K562 (cell line): ENCODE data around the gene COL5A1. TPM values are rescaled to one million over a fixed set of nuclear protein-coding genes. Genes with fewer than 3 reads are reported as not detected.
A peak's percentile ranks its signal among the peaks of the same experiment; 100 is the strongest.

Experiments
- ATAC-seq: fragments of 200-7000 bp; cut with Tn5 transposase; 3 replicates; pipeline ENCODE4 v1.9.1; 2020; ENCODE audit warnings: moderate library complexity
- BruUV-seq: library from RNA; stranded (reverse); fragments of 400-500 nt; replicated peaks from 2 replicates; lab custom pipeline; 2021; lab: Mats Ljungman, UMichigan
- CTCF ChIA-PET: fragments of 300-600 bp; formaldehyde crosslinking; extraction: SDS; loops from one replicate; lab custom pipeline; 2021; ENCODE audit warnings: low intra/inter-chr PET ratio; lab: Yijun Ruan, JAX
- POLR2A ChIA-PET: fragments of 300-600, 350-650 bp; sonication (Branson Sonifier 250); formaldehyde crosslinking; extraction: SDS; loops from one replicate; lab custom pipeline; 2021; ENCODE audit warnings: antibody characterized with exemption, inconsistent platforms; lab: Yijun Ruan, JAX
- DNase-seq, 4 experiments: peaks; one replicate each; pipeline versions ENCODE4 v3.0.0 to v3.0.0-alpha.2; 2011 to 2018; ENCODE audit warnings: low spot score in 3 of 4, mixed read lengths in 3 of 4; ENCODE audit errors: extremely low read depth in 1 of 4
- FAIRE-seq: peaks from 2 replicates; lab custom pipeline; 2011; peaks lifted over from hg19 to GRCh38; lab: Jason Lieb, UNC
- H2AFZ ChIP-seq: 2 replicates; pipeline ENCODE4 v1.6.0; 2011; ENCODE audit warnings: low read depth, low read length, control low read depth, inconsistent platforms
- H3K27ac ChIP-seq: fragments of 200-600 bp; 3 replicates; pipeline ENCODE4 v1.8.0; 2011; ENCODE audit warnings: low read depth, mild to moderate bottlenecking, control low read depth, inconsistent platforms, low read length, moderate library complexity, mixed read lengths; ENCODE audit errors: extremely low read depth
- H3K27me3 ChIP-seq, 2 experiments: fragments of 300-600 bp in 1 of 2; 2 replicates in 1 of 2; 3 replicates in 1 of 2; pipeline versions ENCODE4 v1.6.0 to v1.8.0; 2011; ENCODE audit warnings: inconsistent platforms in 2 of 2, low read length in 2 of 2, mild to moderate bottlenecking in 1 of 2, mixed read lengths in 1 of 2, moderate library complexity in 1 of 2; ENCODE audit not compliant: control insufficient read depth in 2 of 2, insufficient read depth in 2 of 2
- H3K36me3 ChIP-seq: fragments of 300-600 bp; 3 replicates; pipeline ENCODE4 v1.8.0; 2011; ENCODE audit warnings: mild to moderate bottlenecking, low read length, inconsistent platforms; ENCODE audit not compliant: control insufficient read depth, insufficient read depth
- H3K4me1 ChIP-seq, 2 experiments: fragments of 200-600 bp in 1 of 2; replicated peaks in 1 of 2; 2 replicates in 1 of 2; 3 replicates in 1 of 2; pipeline versions ENCODE4 v1.5.1 to v1.8.0; 2011; ENCODE audit warnings: inconsistent platforms in 2 of 2, low read length in 2 of 2, mild to moderate bottlenecking in 1 of 2, mixed read lengths in 1 of 2, moderate library complexity in 1 of 2; ENCODE audit not compliant: control insufficient read depth in 2 of 2, insufficient read depth in 2 of 2
- H3K4me2 ChIP-seq: 2 replicates; pipeline ENCODE4 v1.6.1; 2011; ENCODE audit warnings: low read length, control low read depth, inconsistent platforms, mixed read lengths; ENCODE audit not compliant: insufficient read depth
- H3K4me3 ChIP-seq: fragments of 200-600 bp; sonication (generic), shearing (Covaris generic); 2 replicates; pipeline ENCODE4 v1.5.1; 2016; ENCODE audit warnings: control low read depth, inconsistent platforms
- H3K79me2 ChIP-seq: fragments of 200-600 bp; 3 replicates; pipeline ENCODE4 v1.8.0; 2011; ENCODE audit warnings: low read length, inconsistent platforms; ENCODE audit not compliant: control insufficient read depth, insufficient read depth
- H3K9ac ChIP-seq, 2 experiments: 2 replicates each; pipeline versions ENCODE4 v1.6.0 to v1.6.1; 2011; ENCODE audit warnings: low read depth in 2 of 2, low read length in 2 of 2, control low read depth in 1 of 2, inconsistent platforms in 1 of 2, mild to moderate bottlenecking in 1 of 2, mixed read lengths in 1 of 2; ENCODE audit not compliant: insufficient read depth in 1 of 2
- H3K9me1 ChIP-seq: one replicate; pipeline ENCODE4 v1.6.0; 2011; ENCODE audit warnings: inconsistent platforms, mild to moderate bottlenecking, low read length, moderate library complexity; ENCODE audit not compliant: control insufficient read depth, insufficient read depth
- H3K9me3 ChIP-seq: replicated peaks from 2 replicates; pipeline ENCODE4 v1.5.1; 2011; ENCODE audit warnings: low read depth, low read length, inconsistent platforms; ENCODE audit not compliant: control insufficient read depth, insufficient read depth
- H4K20me1 ChIP-seq: replicated peaks from 2 replicates; pipeline ENCODE4 v1.6.1; 2011; ENCODE audit warnings: low read length, inconsistent platforms, mixed read lengths; ENCODE audit not compliant: control insufficient read depth, insufficient read depth
- CCNT2 ChIP-seq: IDR thresholded peaks from 2 replicates; pipeline ENCODE4 v1.6.1; 2011; ENCODE audit warnings: borderline replicate concordance, low read depth, mild to moderate bottlenecking, moderate library complexity, mixed read lengths, low read length; ENCODE audit not compliant: insufficient read length; ENCODE audit errors: extremely low read depth
- FOXJ2 ChIP-seq: fragments of 200-800 bp; sonication (Bioruptor generic); IDR thresholded peaks from 2 replicates; pipeline ENCODE4 v1.6.1; 2016; ENCODE audit warnings: missing genetic modification characterization, missing compliant biosample characterization
- HCFC1 ChIP-seq: IDR thresholded peaks from 2 replicates; pipeline ENCODE4 v1.6.1; 2012; ENCODE audit warnings: low read depth, low read length, improper control_type of control experiment
- PTRF ChIP-seq: fragments of 450-650 bp; IDR thresholded peaks from 2 replicates; pipeline ENCODE4 v1.6.1; 2016; ENCODE audit warnings: mild to moderate bottlenecking, missing genetic modification characterization, missing compliant biosample characterization
- WGBS: fragments of 100-300 bp; shearing (Covaris generic); methylation state at CpG from one replicate; pipeline ENCODE4 v1.1.6; 2016; ENCODE audit warnings: low coverage, mixed read lengths; ENCODE audit not compliant: insufficient coverage; ENCODE audit errors: missing lambda C conversion rate; 5-methylcytosine and 5-hydroxymethylcytosine counted together
- in situ Hi-C: fragments of 300-500 bp; cut with MboI; formaldehyde crosslinking; loops from 4 replicates; pipeline ENCODE4 v1.15.0; 2018; ENCODE audit warnings: inconsistent platforms, mixed read lengths
- intact Hi-C: fragments of 100-400 bp; cut with micrococcal nuclease; formaldehyde crosslinking; loops from 2 replicates; pipeline ENCODE4 v1.14.2; 2022
- polyA plus RNA-seq, 8 experiments: library from polyadenylated mRNA; depleted of rRNA in 4 of 8; stranded (reverse) in 5 of 8; unstranded in 3 of 8; fragments of >200 nt; fragmentation: Nextera tagmentation in 2 of 8; fragmentation: Illumina TruSeq in 1 of 8; extraction: Ambion mirVana in 2 of 8; extraction: Trizol in 1 of 8; gene quantifications; 2 replicates each; pipeline versions ENCODE4 v1.2.1 to v1.2.3, GENCODE V29; 2011 to 2014; ENCODE audit warnings: inconsistent platforms in 1 of 8, missing spikeins in 1 of 8
- total RNA-seq, 7 experiments: library from RNA; depleted of rRNA in 6 of 7; stranded (reverse); fragments of >200 nt in 6 of 7; fragmentation: Illumina TruSeq in 2 of 7; extraction: Trizol in 2 of 7; gene quantifications; 2 replicates each; pipeline versions ENCODE4 v1.2.1 to v1.2.3, GENCODE V29; 2011 to 2021; ENCODE audit warnings: low replicate concordance in 1 of 7
- TF ChIP-seq, protein P1 (sequence below): fragments of 450-650 bp; formaldehyde crosslinking; IDR thresholded peaks from 2 replicates; pipeline ENCODE4 v1.4.0; 2022; ENCODE audit warnings: mild to moderate bottlenecking, moderate library complexity
- TF ChIP-seq, protein P2 (sequence below): sonication (generic); formaldehyde crosslinking; IDR thresholded peaks from 2 replicates; pipeline ENCODE4 v1.5.0; 2020; ENCODE audit warnings: missing genetic modification reagents
- TF ChIP-seq, protein P3 (sequence below): fragments of 450-650 bp; IDR thresholded peaks from 2 replicates; pipeline ENCODE4 v1.6.1; 2016

Gene COL5A1
- total and polyA plus RNA-seq, 9 of the 15 experiments (the other 6 are each of a cell fraction or from before 2014, with no cell fraction given) = under 0.01 to 0.13 (median 0.04) TPM; not detected in 6

DNA sequence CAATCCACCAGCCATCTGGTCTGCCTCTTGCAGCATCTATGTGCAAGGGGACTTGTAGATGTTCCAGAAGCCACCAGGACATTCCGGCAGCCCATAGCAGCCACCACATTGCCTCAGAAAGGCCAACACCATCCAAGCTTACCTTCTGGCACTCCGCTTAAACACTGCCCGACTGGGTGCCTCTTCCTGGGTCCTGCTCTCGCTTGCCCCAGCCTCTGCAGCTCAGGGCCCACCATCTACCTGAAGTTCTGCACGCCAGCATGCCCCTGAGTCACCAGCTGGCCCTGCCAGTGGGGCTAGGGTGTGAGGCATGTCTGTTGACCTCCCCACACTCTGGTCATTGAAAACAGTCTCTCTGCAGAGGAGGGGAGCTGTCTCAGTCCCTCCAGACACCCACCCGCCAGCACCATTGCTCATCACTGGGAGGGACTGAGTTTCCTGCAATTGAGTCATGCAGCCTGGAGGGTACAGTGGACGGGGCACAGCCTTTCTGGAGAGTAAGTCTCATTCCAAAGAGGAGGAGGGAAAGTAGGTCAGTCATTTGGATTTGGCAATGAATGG is 16.9 kb upstream of the COL5A1 start (continued):
- TF ChIP-seq HCFC1 (no peak), CCNT2 (no peak), FOXJ2 (no peak)
- TF ChIP-seq, protein P1, sequence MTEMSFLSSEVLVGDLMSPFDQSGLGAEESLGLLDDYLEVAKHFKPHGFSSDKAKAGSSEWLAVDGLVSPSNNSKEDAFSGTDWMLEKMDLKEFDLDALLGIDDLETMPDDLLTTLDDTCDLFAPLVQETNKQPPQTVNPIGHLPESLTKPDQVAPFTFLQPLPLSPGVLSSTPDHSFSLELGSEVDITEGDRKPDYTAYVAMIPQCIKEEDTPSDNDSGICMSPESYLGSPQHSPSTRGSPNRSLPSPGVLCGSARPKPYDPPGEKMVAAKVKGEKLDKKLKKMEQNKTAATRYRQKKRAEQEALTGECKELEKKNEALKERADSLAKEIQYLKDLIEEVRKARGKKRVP = no peak

DNA sequence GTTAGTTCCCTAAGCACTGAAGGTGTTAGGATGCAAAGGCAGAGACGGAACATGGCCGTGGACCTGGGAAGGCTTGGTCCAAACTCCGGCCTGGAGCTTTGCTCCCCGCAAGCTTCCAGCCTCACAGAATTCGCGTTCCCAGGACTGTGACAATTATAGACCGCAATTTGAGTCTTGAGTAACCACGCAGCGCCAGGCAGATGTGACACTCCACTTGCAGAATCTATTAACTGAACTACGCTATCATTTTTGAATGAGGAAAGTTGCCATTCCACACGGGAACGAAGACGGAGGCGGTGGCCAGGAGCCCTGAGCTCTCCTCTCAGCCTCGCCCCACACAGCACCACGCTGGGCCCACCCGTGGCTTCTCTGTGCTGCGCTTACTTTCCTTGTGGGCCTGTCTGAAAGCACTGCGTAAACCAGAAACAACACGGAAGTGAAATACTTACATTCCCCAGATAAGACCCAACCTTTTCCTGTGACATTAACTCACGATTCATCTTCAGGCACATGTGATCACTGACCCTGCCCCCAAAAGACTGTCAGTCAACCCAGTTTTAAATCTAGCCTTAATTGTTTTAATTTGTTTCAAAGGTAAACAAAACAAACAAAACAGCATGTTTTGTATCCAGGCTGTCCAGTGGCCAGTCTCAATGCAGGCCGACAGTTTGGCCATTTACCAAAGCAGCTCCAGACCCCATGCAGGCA is 16.1 kb upstream of the COL5A1 start:
- FAIRE-seq (no peak), ATAC-seq (no peak), DNase-seq (no peak)
- no peaks in the 10 kb centered on the region for H3K9me3 ChIP-seq
- H3K4me2 ChIP-seq = no peak overlapping the region
- H3K4me1 ChIP-seq = no peaks in the 10 kb centered on the region
- in situ Hi-C loops (no loop called here), intact Hi-C loops (no loop called here)
- CTCF ChIA-PET = no interaction called here
- no peaks in the 10 kb centered on the region for H3K36me3 ChIP-seq
- H3K27ac ChIP-seq = no peak overlapping the region
- H3K9ac ChIP-seq = no peak overlapping the region
- POLR2A ChIA-PET = no interaction called here
- H2AFZ ChIP-seq = no peak overlapping the region
- no peaks in the 10 kb centered on the region for H3K79me2 ChIP-seq
- TF ChIP-seq, protein P2, sequence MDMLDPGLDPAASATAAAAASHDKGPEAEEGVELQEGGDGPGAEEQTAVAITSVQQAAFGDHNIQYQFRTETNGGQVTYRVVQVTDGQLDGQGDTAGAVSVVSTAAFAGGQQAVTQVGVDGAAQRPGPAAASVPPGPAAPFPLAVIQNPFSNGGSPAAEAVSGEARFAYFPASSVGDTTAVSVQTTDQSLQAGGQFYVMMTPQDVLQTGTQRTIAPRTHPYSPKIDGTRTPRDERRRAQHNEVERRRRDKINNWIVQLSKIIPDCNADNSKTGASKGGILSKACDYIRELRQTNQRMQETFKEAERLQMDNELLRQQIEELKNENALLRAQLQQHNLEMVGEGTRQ (CRISPR knock-in tag) = 0 out of 2 replicates have a peak, but pooled peaks have one; percentile 18
- TF ChIP-seq PTRF (tag) = no peak
- TF ChIP-seq, protein P3, sequence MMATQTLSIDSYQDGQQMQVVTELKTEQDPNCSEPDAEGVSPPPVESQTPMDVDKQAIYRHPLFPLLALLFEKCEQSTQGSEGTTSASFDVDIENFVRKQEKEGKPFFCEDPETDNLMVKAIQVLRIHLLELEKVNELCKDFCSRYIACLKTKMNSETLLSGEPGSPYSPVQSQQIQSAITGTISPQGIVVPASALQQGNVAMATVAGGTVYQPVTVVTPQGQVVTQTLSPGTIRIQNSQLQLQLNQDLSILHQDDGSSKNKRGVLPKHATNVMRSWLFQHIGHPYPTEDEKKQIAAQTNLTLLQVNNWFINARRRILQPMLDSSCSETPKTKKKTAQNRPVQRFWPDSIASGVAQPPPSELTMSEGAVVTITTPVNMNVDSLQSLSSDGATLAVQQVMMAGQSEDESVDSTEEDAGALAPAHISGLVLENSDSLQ = peak; percentile 51
- H3K4me3 ChIP-seq = no peak overlapping the region
- peaks cover 13% of the 10 kb centered on the region; the same call in 1 of the 2 replicates for H4K20me1 ChIP-seq
- BruUV-seq = no TSS peak
- H3K27me3 ChIP-seq = peaks cover 11 to 93% of the 10 kb centered on the region in 2 experiments; a peak in 3 of 5 replicates
- 6% methylated on average over 22 of the region's 22 CpGs for WGBS
- no peaks in the 10 kb centered on the region for H3K9me1 ChIP-seq
